ENCODE results near the gene NUDCD3.

The NUDCD3 gene

GRCh38 chr7:44400033-44400511 is 90.4 kb downstream of the NUDCD3 start:
- no peak for DNase-seq (ENCODE audit: low spot score)

- no peak for DNase-seq (ENCODE audit: low spot score)
Measured at GRCh38 chr7:44398953-44399574, 91.4 kb downstream of the NUDCD3 start.

- DNase-seq (ENCODE audit: low spot score): no peak
Measured at GRCh38 chr7:44398511-44398911, 91.9 kb downstream of the NUDCD3 start.

GRCh38 chr7:44396931-44397545 is 93.4 kb downstream of the NUDCD3 start:
- no peak for DNase-seq (ENCODE audit: low spot score)

- no peak for DNase-seq (ENCODE audit: low spot score)
Measured at GRCh38 chr7:44396496-44396895, 94.0 kb downstream of the NUDCD3 start.

- DNase-seq (ENCODE audit: low spot score): no peak
Measured at GRCh38 chr7:44395067-44395466, 95.4 kb downstream of the NUDCD3 start.

GRCh38 chr7:44394636-44395035 is 95.8 kb downstream of the NUDCD3 start:
- no peak for DNase-seq (ENCODE audit: low spot score)

GRCh38 chr7:44394112-44394447 is 96.4 kb downstream of the NUDCD3 start:
- no peak for DNase-seq (ENCODE audit: low spot score)

- DNase-seq (ENCODE audit: low spot score): no peak
Measured at GRCh38 chr7:44393238-44394111, 97.0 kb downstream of the NUDCD3 start.

- DNase-seq (ENCODE audit: low spot score): no peak
Measured at GRCh38 chr7:44392618-44393010, 97.8 kb downstream of the NUDCD3 start.

GRCh38 chr7:44391746-44392617 is 98.5 kb downstream of the NUDCD3 start:
- DNase-seq (ENCODE audit: low spot score): no peak

- no peak for DNase-seq (ENCODE audit: low spot score)
Measured at GRCh38 chr7:44391171-44391570, 99.3 kb downstream of the NUDCD3 start.

- no peak for DNase-seq (ENCODE audit: low spot score)
Measured at GRCh38 chr7:44390701-44391100, 99.8 kb downstream of the NUDCD3 start.

- DNase-seq (ENCODE audit: low spot score): no peak
Measured at GRCh38 chr7:44388089-44388970, 102.1 kb downstream of the NUDCD3 start.

GRCh38 chr7:44387389-44387788 is 103.1 kb downstream of the NUDCD3 start:
- DNase-seq (ENCODE audit: low spot score): no peak

- no peak for DNase-seq (ENCODE audit: low spot score)
Measured at GRCh38 chr7:44386139-44386913, 104.1 kb downstream of the NUDCD3 start.

GRCh38 chr7:44385434-44386138 is 104.9 kb downstream of the NUDCD3 start:
- no peak for DNase-seq (ENCODE audit: low spot score)

- DNase-seq (ENCODE audit: low spot score): no peak
Measured at GRCh38 chr7:44384586-44385433, 105.6 kb downstream of the NUDCD3 start.

- DNase-seq (ENCODE audit: low spot score): no peak
Measured at GRCh38 chr7:44383566-44383965, 106.9 kb downstream of the NUDCD3 start.

All from COLO829 (cell line).